Osteocyte (in vitro differentiated cells): ENCODE data around the gene HCN2. TPM values are rescaled to one million over a fixed set of nuclear protein-coding genes. Genes with fewer than 3 reads are reported as not detected.
"Not testable (repeated sequence)": the region's sequence is repeated elsewhere in the genome, so short reads cannot be mapped to it uniquely, and the experiment has no call there.

Experiments
- DNase-seq: peaks from one replicate; pipeline ENCODE4 v3.0.0; 2021; ENCODE audit warnings: mixed read lengths; ENCODE audit not compliant: unreplicated experiment; ENCODE audit errors: extremely low spot score
- H3K27ac Mint-ChIP-seq: one replicate; pipeline ENCODE4 v1.8.0; 2021; ENCODE audit warnings: mild to moderate bottlenecking, mixed read lengths; ENCODE audit not compliant: unreplicated experiment
- H3K27me3 Mint-ChIP-seq: one replicate; pipeline ENCODE4 v1.8.0; 2021; ENCODE audit warnings: mixed read lengths; ENCODE audit not compliant: unreplicated experiment
- H3K36me3 Mint-ChIP-seq: one replicate; pipeline ENCODE4 v1.8.0; 2021; ENCODE audit warnings: mixed read lengths; ENCODE audit not compliant: unreplicated experiment
- H3K4me1 Mint-ChIP-seq: one replicate; pipeline ENCODE4 v1.8.0; 2021; ENCODE audit warnings: mixed read lengths; ENCODE audit not compliant: unreplicated experiment
- H3K4me3 Mint-ChIP-seq: one replicate; pipeline ENCODE4 v1.8.0; 2021; ENCODE audit warnings: mild to moderate bottlenecking, moderate library complexity, mixed read lengths; ENCODE audit not compliant: unreplicated experiment
- H3K9me3 Mint-ChIP-seq: one replicate; pipeline ENCODE4 v1.8.0; 2021; ENCODE audit warnings: mixed read lengths; ENCODE audit not compliant: unreplicated experiment
- CTCF ChIP-seq: fragments of 200-600 bp; sonication (generic); IDR thresholded peaks from 2 replicates; pipeline ENCODE4 v1.5.0; 2021; ENCODE audit warnings: antibody characterized with exemption, mild to moderate bottlenecking, moderate library complexity
- total RNA-seq: library from RNA; stranded (reverse); gene quantifications from 2 replicates; pipeline ENCODE4 v1.2.1, GENCODE V29; 2021

The HCN2 gene
- total RNA-seq, 1 donor from 2014 or later, result 28.3 TPM

- DNase-seq, result no peak
- no peak overlapping the region for H3K27ac Mint-ChIP-seq
Measured at GRCh38 chr19:583198-583967, 6.3 kb upstream of the HCN2 start.

GRCh38 chr19:583968-584239, 5.8 kb upstream of the HCN2 start:
- Mint-ChIP-seq H3K4me1 (peaks cover 28% of the 10 kb centered on the region), H3K27me3 (no peaks in the 10 kb centered on the region), H3K9me3 (no peaks in the 10 kb centered on the region), H3K36me3 (peaks cover 6% of the 10 kb centered on the region), H3K4me3 (no peak overlapping the region), H3K27ac (no peak overlapping the region)
- TF ChIP-seq CTCF, result no peak
- DNase-seq, result no peak

More at GRCh38 chr19:583198-583967, 6.3 kb upstream of the HCN2 start:
- Mint-ChIP-seq H3K36me3 (peaks cover 6% of the 10 kb centered on the region), H3K9me3 (no peaks in the 10 kb centered on the region), H3K27me3 (no peaks in the 10 kb centered on the region), H3K4me3 (no peak overlapping the region), H3K4me1 (peaks cover 23% of the 10 kb centered on the region)
- TF ChIP-seq CTCF, result no peak

DNA sequence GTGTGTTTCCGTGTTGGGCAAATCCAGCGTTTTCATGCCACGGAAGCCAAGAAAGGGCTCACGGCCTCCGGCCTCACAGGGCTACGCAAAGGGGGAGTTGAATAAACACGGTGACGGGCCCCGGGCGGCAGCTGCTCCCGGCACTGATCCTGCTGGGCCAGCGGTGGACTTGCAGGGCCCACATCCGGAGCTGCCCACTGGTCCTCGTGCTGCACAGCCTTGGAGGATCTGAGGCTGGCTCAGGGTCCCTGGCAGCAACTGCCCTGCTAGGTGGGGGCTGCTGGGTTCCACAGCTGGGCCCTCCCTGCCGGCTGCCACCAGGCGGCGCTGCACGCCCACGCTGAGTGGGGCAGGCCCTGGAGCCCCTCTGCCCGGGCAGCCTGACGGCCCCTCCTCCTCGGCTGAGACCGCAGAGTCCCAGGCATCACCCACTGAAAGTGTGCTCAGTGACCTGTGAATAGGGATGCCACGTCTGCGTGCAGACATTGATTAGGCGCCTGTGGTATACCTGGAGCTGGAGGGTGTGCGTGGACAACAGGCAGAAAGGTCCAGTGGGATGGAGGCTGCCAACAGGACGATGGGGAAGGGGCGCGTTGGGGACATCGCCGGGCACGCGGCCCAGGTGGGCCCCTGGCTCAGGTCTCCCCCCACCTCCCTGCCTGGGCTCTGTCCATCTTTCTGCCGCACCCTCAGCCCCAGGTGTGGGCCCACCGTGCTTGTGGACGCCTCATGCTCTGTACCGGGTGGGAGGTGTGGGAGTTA, 5.3 kb upstream of the HCN2 start:
- DNase-seq, result no peak
- no peaks in the 10 kb centered on the region for H3K9me3 Mint-ChIP-seq
- H3K4me3 Mint-ChIP-seq, result no peak overlapping the region
- H3K27ac Mint-ChIP-seq, result no peak overlapping the region
- peaks cover 30% of the 10 kb centered on the region for H3K4me1 Mint-ChIP-seq
- no peaks in the 10 kb centered on the region for H3K27me3 Mint-ChIP-seq
- peak; percentile 94 for TF ChIP-seq CTCF
- H3K36me3 Mint-ChIP-seq, result peaks cover 6% of the 10 kb centered on the region

GRCh38 chr19:585146-585545, 4.5 kb upstream of the HCN2 start:
- not testable (repeated sequence) for H3K36me3 Mint-ChIP-seq, DNase-seq, H3K9me3 Mint-ChIP-seq, H3K27me3 Mint-ChIP-seq, H3K27ac Mint-ChIP-seq, H3K4me3 Mint-ChIP-seq
- peaks cover 30% of the 10 kb centered on the region for H3K4me1 Mint-ChIP-seq

GRCh38 chr19:585551-586110, 4.0 kb upstream of the HCN2 start:
- Mint-ChIP-seq H3K9me3 (no peaks in the 10 kb centered on the region), H3K4me3 (no peak overlapping the region), H3K4me1 (peaks cover 31% of the 10 kb centered on the region), H3K27ac (no peak overlapping the region), H3K36me3 (peaks cover 6% of the 10 kb centered on the region), H3K27me3 (no peaks in the 10 kb centered on the region)
- DNase-seq, result no peak
- TF ChIP-seq CTCF, result no peak
